Neutrophil (primary cell): ENCODE results near the gene CXorf38.

ENCODE experiments used
- H3K27ac ChIP-seq: fragments of 200-600 bp; sonication (generic); 2 replicates; pipeline ENCODE4 v1.5.1; 2016; ENCODE audit warnings: mild to moderate bottlenecking, moderate library complexity
- H3K27me3 ChIP-seq: fragments of 200-600 bp; sonication (generic); 2 replicates; pipeline ENCODE4 v1.6.0; 2016; ENCODE audit warnings: mild to moderate bottlenecking
- H3K36me3 ChIP-seq: fragments of 200-600 bp; sonication (generic); 2 replicates; pipeline ENCODE4 v1.5.1; 2017
- H3K4me1 ChIP-seq, 2 experiments: fragments of 200-600 bp in 1 of 2; sonication (generic) in 1 of 2; 1 replicate in 1 of 2; 2 replicates in 1 of 2; pipeline versions ENCODE4 v1.5.1 to v1.6.1; 2013 to 2016; ENCODE audit warnings: low read depth in 1 of 2, low read length in 1 of 2, mild to moderate bottlenecking in 1 of 2, moderate library complexity in 1 of 2; ENCODE audit not compliant: control insufficient read depth in 1 of 2, insufficient read depth in 1 of 2
- H3K4me3 ChIP-seq, 2 experiments: fragments of 200-600 bp in 1 of 2; sonication (generic) in 1 of 2; 1 replicate in 1 of 2; 2 replicates in 1 of 2; pipeline ENCODE4 v1.5.1; 2013 to 2016; ENCODE audit warnings: low read depth in 1 of 2, low read length in 1 of 2, mild to moderate bottlenecking in 1 of 2, moderate library complexity in 1 of 2
- H3K9me3 ChIP-seq: fragments of 200-600 bp; sonication (generic); 2 replicates; pipeline ENCODE4 v1.5.1; 2016
- CTCF ChIP-seq: fragments of 200-600 bp; sonication (generic); IDR thresholded peaks from 2 replicates; pipeline ENCODE4 v1.5.1; 2016; ENCODE audit warnings: antibody characterized with exemption

The CXorf38 gene

GRCh38 chrX:40661489-40661888 is 14.1 kb upstream of the CXorf38 start:
- Histone ChIP-seq H3K27ac (no peak overlapping the region), H3K4me1 (no peaks in the 10 kb centered on the region), H3K9me3 (no peaks in the 10 kb centered on the region), H3K36me3 (peaks cover 60% of the 10 kb centered on the region), H3K27me3 (no peaks in the 10 kb centered on the region), H3K4me3 (no peak overlapping the region)
- TF ChIP-seq CTCF, result no peak

- Histone ChIP-seq H3K4me3 (no peak overlapping the region), H3K36me3 (peaks cover 56% of the 10 kb centered on the region), H3K27ac (no peak overlapping the region), H3K27me3 (no peaks in the 10 kb centered on the region), H3K9me3 (no peaks in the 10 kb centered on the region), H3K4me1 (no peaks in the 10 kb centered on the region)
- no peak for TF ChIP-seq CTCF
Observed at GRCh38 chrX:40660381-40660780, 13.0 kb upstream of the CXorf38 start.

GRCh38 chrX:40653535-40653934 is 6.2 kb upstream of the CXorf38 start:
- no peaks in the 10 kb centered on the region for H3K27me3 ChIP-seq
- no peak for TF ChIP-seq CTCF

GRCh38 chrX:40652664-40653063 is 5.3 kb upstream of the CXorf38 start:
- no peak overlapping the region for H3K4me3 ChIP-seq
- peaks cover 4 to 5% of the 10 kb centered on the region in 2 experiments for H3K4me1 ChIP-seq
- H3K36me3 ChIP-seq, result peaks cover 24% of the 10 kb centered on the region
- TF ChIP-seq CTCF, result no peak
- no peak overlapping the region for H3K27ac ChIP-seq
- no peaks in the 10 kb centered on the region for H3K27me3 ChIP-seq
- no peaks in the 10 kb centered on the region for H3K9me3 ChIP-seq

More at GRCh38 chrX:40653535-40653934, 6.2 kb upstream of the CXorf38 start:
- no peak overlapping the region for H3K27ac ChIP-seq
- no peaks in the 10 kb centered on the region for H3K9me3 ChIP-seq
- H3K4me1 ChIP-seq, result no peaks in the 10 kb centered on the region
- H3K4me3 ChIP-seq, result no peak overlapping the region
- peaks cover 30% of the 10 kb centered on the region for H3K36me3 ChIP-seq

GRCh38 chrX:40651620-40652223 is 4.4 kb upstream of the CXorf38 start:
- peak overlapping the region; percentile 47 for H3K27ac ChIP-seq
- no peak overlapping the region for H3K4me3 ChIP-seq
- H3K27me3 ChIP-seq, result no peaks in the 10 kb centered on the region
- peaks cover 4 to 6% of the 10 kb centered on the region in 2 experiments for H3K4me1 ChIP-seq
- TF ChIP-seq CTCF, result peak; percentile 72
- H3K36me3 ChIP-seq, result peaks cover 17% of the 10 kb centered on the region
- H3K9me3 ChIP-seq, result no peaks in the 10 kb centered on the region
